NCI-H187 treated with DMSO at 0.1 percent for 48 hours (cell line): Measurements from ENCODE around the gene WDR83.

ENCODE experiments used
- DNase-seq: peaks from one replicate; lab custom pipeline; 2025; lab: John Stamatoyannopoulos, UW

The WDR83 gene

DNA sequence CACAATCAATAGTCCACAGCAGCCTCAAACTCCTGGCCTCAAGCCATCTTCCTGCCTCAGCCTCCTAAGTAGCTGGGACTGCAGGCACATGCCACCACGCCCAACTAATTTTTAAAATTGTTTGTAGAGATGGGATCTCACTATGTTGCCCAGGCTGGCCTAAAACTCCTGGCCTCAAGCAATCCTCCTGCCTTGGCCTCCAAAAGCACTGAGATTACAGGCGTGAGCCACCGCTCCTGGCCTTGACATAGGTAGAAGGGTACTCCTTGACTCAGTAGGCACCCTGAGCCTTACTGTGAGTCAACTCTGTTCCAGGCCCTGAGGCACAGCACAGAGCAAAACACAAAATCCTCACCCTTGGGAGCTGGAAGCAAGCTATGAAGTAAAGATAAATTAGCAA, 49.3 kb downstream of the WDR83 start:
- DNase-seq = no peak

DNA sequence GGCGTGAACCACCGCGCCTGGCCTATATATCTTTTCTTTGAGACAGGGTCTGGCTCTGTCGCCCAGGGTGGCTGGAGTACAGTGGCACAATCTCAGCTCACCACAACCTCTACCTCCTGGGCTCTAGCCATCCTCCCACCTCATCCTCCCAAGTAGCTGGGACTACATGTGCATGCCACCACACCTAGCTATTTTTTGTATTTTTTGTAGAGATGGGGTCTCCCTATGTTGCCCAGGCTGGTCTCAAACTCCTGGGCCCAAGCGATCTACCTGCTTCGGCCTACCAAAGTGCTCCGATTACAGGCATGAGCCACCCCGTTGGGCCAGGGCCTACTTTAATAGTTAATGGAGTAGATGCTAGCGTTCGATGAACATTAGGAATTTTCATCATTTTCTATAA, 53.7 kb downstream of the WDR83 start:
- no peak for DNase-seq

DNA sequence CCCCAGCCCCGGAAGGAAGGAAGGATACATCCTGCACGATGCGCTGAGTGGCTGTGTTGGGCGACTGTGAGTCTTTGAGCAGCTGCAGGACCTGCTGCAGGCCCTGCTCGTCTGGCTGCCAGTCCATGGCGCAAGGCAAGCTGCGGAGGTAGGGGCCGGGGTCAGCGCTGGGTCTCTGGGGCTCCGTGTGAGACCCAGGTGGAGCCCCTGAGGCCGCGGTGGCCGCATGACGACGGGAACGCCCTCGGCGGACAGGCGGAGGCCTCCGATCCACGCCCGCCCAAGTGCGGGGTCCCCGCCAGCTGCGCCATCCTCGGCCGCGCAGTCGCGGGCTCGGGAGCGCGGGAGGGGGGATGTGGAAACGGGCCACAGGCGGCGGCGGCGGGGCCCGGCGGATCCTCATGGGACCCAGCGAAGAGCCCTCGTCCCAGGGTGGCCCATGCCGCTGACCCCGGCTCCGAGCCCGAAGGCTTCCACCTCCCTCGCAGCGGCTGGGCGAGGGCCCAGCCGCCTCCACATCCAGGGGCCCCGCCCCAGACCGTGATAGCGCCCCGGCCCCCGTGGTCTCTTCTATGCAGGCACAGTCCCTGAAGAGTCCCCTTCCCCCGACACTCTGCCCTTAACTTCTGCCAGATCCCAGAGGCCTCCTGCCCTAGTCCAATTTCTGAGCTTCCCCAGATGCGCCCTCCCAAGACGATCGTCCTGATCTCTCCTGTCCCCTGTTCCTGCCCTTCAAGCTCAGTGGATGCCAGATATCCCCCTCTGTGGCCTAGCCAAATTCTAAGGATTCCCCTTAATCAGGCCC, 54.4 kb downstream of the WDR83 start:
- DNase-seq = no peak

DNA sequence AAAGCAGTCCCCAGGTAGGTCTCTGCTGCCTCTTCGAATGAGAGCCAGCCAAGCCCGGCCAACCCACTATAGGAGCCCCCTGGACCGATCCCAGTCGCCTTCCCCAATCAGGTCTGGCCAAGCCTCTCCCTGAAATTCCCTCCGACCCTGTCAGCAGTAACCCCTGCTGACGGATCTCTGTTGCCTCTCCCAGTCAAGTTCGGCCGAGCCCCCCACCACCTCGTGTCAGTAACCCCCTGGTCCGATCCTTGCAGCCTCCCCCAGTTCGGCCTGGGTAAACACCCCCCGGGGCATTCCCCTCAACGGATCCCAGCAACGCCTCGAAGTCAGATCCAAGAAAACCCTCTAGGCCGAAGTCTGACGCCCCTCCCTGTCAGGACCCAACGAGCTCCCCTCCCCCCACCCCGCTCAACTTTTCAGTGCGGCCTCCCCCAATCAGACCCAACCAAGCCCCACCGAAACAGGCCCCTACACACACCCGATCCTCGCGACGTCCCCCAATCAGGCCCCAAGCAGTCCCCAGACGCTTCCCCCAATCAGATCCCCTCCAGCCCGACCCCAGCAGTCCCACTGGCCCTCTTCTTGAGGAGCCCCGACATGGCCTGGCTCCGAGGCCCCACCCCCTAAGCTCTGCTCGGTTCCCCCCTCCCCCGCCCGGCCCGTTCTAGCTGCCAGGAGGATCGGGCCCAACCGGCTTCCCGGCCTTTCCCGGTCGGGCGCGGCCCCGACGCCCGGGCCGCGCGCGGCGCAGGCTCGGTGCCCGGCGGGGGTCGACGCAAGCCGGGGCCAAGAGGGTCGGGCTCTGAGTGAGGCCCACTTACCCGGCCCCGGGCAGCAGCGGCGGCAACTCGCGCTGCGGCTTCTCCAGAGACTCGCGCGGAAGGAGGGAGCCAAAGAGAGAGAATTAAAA, 55.3 kb downstream of the WDR83 start:
- DNase-seq = no peak

DNA sequence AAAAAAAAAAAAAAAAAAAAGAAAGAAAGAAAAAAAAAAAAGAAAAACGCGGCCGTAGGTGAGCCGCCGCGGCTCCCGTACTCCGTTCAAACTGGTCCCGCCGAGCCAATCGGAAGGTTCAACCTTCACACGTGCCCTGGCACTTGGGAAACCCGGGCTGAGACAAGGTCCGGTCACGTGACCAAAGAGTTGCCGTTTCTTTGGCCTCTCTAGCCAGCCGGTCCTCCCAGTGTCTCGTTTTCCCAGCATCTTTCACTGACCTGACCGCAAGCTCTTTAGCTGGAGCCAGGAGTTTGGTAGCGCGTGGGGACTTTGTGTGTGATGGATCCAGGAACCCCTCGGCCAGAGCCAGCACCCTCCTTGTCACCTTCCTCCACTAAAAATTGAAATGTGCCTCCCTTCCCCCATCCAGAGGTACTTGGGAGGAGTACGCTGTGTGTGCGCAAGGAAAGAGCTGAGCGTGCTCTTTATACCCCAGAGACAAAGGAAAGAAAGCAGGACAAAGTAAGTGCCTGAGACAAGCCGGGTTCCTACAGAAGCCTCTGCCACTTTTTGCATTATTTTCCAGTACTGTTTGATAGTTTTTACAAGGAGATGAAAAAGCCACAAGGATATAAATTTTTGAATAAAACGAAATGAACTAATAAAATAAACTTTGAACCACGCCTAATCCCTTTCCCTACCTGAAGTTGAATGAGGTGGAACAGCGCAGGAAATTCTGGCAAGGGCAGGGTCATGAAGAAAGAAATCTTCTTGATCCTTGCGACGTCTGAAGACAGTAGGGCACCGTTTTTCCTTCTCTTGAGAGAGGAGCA, 56.2 kb downstream of the WDR83 start:
- DNase-seq = peak; percentile 78

DNA sequence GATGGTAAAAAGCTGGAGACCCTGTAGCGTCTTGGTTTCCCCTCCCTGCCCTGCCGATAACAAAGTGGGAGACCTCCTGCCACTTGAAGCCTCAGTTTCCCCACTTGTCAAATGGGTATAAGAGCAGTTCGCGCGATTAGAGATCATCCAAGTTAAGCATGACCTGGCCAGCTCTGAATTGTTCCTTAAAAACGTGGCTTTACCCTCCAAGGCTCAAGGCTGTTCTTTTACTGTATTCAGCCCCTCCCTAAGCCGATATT, 56.7 kb downstream of the WDR83 start:
- DNase-seq = no peak

DNA sequence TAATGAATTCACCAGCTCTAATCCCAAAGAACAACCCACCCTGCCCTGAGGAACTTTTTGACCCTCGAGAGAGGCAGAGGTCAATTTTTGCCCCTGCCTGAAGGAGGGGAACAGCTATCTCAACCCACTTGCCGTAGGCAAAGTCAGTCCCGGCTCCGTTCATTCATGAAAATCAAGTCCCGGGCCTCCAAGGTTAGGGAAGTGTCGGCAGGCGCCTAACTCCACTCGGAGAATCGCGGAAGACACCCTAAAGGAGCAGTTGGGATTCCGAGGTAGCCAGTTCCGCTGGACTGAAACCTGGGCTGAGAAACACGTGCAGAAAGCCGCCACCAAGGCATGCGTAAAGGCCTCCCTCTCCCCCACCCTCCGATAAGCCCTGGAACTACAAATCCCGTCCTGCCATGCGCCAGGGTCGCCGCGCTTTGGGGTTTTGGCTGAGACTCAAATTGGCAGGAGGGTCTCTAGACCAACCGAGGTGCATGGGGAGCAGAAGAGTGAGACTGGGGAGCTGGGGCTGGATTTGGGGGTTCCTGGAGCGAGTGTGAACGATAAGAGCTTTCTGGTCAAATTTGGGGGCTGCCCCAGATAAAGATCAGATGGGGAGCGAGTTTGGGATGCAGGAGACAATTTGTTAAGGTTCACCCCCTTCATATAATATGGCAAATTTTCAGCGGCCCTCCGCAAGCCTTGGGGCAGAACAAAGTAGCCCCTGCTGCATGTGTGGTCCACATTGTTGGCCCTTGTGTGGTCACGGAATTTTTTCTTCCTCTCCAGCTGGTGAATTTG, 57.2 kb downstream of the WDR83 start, which contains the start of gene TNPO2:
Gene TNPO2, minus strand, starts transcription at position 292 of the 786 bp plus-strand sequence. CDS start 2,955 bp downstream, outside the sequence.
- no peak for DNase-seq
